ENCODE measurements around the gene ADAMTS5. TPM values are rescaled to one million over a fixed set of nuclear protein-coding genes. Genes with fewer than 3 reads are reported as not detected.

Gene ADAMTS5
- total and polyA plus RNA-seq, 8 donors: 0.55 to 52.0 (median 3.5) TPM

DNA sequence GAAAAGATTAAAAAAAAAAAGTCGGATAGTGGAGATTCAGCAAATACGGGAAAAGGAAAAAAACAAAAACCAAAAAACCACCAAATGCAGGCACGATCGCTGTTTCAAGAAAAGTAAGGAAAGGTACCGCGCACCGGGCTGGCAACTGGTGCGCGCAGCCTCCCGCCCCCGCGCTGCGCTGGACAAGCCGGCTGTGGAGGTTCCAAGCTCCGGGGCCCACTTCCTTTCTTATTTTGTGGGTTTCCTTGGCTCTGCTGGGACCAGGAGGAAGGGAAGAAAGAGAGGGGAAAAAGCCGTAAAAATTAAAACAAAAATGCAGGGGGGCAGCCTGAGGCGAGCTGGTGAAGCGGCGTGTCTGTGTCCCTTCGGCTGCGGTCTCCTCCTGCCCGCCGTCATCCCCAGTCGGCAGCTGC lies 233 bp downstream of the ADAMTS5 start:
- peak overlapping the region; percentile 56 to 68 (median 60) for H3K4me3 ChIP-seq
- no peaks in the 10 kb centered on the region for H3K9me3 ChIP-seq
- peak overlapping the region; percentile 70 to 86 (median 83) for H3K27ac ChIP-seq
- intact Hi-C loops (cut with DNase I; ENCODE audit: low total_unique reads): no loop called here
- 1 to 6% (median 4%) methylated on average over 24 of the region's 24 CpGs for WGBS, 5 donors
- DNase-seq: no peak
- H3K36me3 ChIP-seq: no peaks in the 10 kb centered on the region
- peaks cover 0 to 49% (median 17%) of the 10 kb centered on the region in 3 donors for H3K27me3 ChIP-seq
- no peak for TF ChIP-seq POLR2A (IDR thresholded peaks at IDR 0.05)
- TF ChIP-seq, protein P1, sequence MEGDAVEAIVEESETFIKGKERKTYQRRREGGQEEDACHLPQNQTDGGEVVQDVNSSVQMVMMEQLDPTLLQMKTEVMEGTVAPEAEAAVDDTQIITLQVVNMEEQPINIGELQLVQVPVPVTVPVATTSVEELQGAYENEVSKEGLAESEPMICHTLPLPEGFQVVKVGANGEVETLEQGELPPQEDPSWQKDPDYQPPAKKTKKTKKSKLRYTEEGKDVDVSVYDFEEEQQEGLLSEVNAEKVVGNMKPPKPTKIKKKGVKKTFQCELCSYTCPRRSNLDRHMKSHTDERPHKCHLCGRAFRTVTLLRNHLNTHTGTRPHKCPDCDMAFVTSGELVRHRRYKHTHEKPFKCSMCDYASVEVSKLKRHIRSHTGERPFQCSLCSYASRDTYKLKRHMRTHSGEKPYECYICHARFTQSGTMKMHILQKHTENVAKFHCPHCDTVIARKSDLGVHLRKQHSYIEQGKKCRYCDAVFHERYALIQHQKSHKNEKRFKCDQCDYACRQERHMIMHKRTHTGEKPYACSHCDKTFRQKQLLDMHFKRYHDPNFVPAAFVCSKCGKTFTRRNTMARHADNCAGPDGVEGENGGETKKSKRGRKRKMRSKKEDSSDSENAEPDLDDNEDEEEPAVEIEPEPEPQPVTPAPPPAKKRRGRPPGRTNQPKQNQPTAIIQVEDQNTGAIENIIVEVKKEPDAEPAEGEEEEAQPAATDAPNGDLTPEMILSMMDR (IDR thresholded peaks at IDR 0.05): no peak
- no peak for TF ChIP-seq EP300 (IDR thresholded peaks at IDR 0.05)
- no peak for TF ChIP-seq POLR2AphosphoS5 (IDR thresholded peaks at IDR 0.05)
- peaks cover 0 to 41% (median 21%) of the 10 kb centered on the region in 4 donors for H3K4me1 ChIP-seq

DNA sequence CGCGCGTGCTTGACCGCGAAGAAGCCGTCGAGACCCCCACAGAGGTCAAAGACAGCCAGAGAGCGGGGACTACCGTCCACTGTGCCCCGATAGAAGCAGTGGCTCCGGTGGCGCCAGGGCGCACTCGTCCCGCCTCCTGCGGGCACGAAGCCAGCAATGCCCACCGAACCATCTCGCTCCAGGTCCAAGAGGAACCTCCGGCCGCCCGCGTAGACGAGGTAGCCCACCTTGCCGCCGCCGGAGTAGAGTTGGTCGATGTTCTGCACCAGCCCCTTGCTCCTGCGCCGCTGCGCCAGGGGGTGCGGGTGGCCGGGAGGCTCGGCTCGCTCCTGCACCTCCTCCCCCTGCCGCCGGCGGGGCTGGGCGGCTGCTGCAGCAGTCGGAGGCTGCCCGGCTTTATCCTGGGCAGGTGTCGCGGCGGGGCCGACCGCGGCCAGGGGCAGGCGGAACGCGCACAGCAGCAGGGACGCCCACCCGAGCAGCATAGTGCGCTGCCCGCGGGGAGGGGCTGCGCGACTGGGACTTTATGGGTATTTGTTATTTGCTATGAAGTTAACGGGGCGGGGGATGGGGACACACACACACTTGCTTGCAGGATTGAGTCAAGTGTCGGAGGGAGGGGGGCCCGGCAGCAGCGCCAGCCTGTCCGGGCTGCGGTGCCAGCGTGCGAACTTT lies 844 bp downstream of the ADAMTS5 start:
- Histone ChIP-seq H3K4me1 (peaks cover 0 to 44% (median 23%) of the 10 kb centered on the region in 4 donors), H3K4me3 (peak overlapping the region; percentile 56 to 68 (median 60)), H3K27me3 (peaks cover 0 to 49% (median 17%) of the 10 kb centered on the region in 3 donors), H3K27ac (peak overlapping the region; percentile 66 to 86 (median 83)), H3K9me3 (no peaks in the 10 kb centered on the region), H3K36me3 (no peaks in the 10 kb centered on the region)
- intact Hi-C loops (cut with DNase I; ENCODE audit: low total_unique reads): no loop called here
- 2 to 8% (median 4%) methylated on average over 18 to 66 of the region's 66 CpGs for WGBS, 5 donors
- TF ChIP-seq POLR2A (IDR thresholded peaks at IDR 0.05) (no peak), EP300 (IDR thresholded peaks at IDR 0.05) (no peak)
- DNase-seq: peak in 1 of 2 donors; percentile 78

DNA sequence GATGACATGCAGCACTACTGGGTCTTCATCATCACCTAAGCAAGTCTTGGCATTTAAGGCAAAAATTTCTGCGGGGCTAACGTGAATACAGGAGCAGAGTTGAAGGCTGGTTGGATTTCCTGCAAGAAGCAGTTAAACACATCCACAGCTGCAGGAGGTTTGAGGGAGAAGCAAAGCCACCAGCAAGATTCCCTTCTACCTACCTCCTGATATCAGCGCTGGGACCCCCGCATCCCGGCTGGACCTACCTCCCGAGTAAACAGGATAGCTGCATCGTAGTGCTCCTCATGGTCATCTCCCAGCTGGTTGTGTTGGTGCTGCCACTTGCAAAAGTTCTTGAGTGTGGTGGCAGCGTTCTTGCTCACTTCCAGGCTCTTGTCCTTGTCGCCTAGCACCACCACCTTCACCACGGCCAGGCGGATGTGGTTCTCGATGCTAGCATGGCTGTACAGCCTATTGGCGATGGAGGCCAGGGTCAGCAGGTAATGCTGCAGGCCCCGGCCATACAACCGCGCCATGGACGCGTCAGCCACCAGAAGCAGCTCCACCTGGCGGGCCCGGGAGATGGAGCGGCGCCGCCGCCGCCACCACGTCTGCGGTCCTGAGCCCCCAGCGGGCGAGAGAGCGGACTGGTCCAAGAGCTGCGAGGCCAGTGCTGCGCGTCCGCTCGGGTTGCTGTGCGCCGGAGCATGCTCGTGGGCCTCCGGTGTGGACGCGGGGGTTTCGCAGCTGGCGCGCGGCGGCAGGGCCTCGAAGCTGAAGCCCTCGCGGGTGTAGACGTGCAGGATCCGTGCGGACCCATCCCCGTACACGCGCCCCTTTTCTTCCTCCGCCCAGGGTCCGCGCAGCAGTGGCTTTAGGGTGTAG lies 1.6 kb downstream of the ADAMTS5 start:
- WGBS, 5 donors: 19 to 58% (median 21%) methylated on average over 13 to 58 of the region's 58 CpGs
- H3K27ac ChIP-seq: peak overlapping the region; percentile 66 to 86 (median 83)
- peaks cover 0 to 49% (median 17%) of the 10 kb centered on the region in 3 donors for H3K27me3 ChIP-seq
- H3K9me3 ChIP-seq: no peaks in the 10 kb centered on the region
- intact Hi-C loops (cut with DNase I; ENCODE audit: low total_unique reads): no loop called here
- no peak for TF ChIP-seq EP300 (IDR thresholded peaks at IDR 0.05)
- TF ChIP-seq, protein P1 (IDR thresholded peaks at IDR 0.05): peak in 2 of 7 experiments; percentile 20 to 21
- H3K4me1 ChIP-seq: peaks cover 0 to 47% (median 25%) of the 10 kb centered on the region in 4 donors
- H3K4me3 ChIP-seq: peak overlapping the region; percentile 56 to 68 (median 60)
- DNase-seq: peak; percentile 25 to 85
- no peaks in the 10 kb centered on the region for H3K36me3 ChIP-seq

DNA sequence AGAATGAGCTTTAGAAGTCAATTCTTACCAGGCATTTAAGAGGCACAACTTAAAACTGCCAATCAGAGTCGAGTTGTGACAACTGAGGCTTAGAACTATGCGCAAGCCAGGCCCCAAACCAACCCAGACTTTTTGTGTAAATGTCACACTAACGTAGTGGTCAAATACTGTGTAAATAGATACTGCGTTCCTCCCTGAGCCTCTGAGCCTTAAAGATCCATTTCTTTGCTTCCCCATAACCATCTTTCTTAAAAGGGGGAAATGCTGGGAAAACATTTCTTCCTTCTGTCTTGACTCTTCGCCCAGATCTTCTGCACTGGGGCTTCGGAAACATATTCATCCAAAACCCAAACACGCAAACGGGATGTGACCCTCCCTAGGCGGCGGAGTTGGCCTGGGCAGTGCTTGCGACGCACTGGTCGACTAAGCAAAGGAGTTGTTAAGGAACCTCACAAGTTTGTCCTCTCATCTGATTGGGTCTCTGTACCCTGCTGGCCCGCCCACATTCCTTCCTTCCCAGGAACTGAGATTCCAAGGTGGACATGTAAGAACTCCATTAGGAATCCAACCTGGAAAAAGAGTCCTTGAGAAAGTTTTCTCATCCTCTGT lies 2.6 kb downstream of the ADAMTS5 start:
- Histone ChIP-seq H3K4me3 (peak overlapping the region; percentile 56 to 68 (median 60)), H3K27ac (peak overlapping the region; percentile 31 to 86 (median 83)), H3K9me3 (no peaks in the 10 kb centered on the region), H3K4me1 (peaks cover 0 to 54% (median 25%) of the 10 kb centered on the region in 4 donors), H3K36me3 (no peaks in the 10 kb centered on the region), H3K27me3 (peaks cover 0 to 49% (median 17%) of the 10 kb centered on the region in 3 donors)
- 49 to 75% (median 66%) methylated on average over 14 of the region's 14 CpGs for WGBS, 5 donors
- peak; percentile 28 to 85 for DNase-seq
- TF ChIP-seq EP300 (IDR thresholded peaks at IDR 0.05): no peak
- peak in 2 of 3 donors; percentile 56 to 74 for TF ChIP-seq POLR2AphosphoS5 (IDR thresholded peaks at IDR 0.05)
- intact Hi-C loops (cut with DNase I; ENCODE audit: low total_unique reads): no loop called here

Measured in stomach (tissue), 9 donors.